Vagina (tissue), 2 donors: Measurements from ENCODE around the gene NPC1L1.

Experiments used
- CTCF ChIP-seq, 3 experiments: fragments of 450-650 bp in 2 of 3; fragments of 200-600 bp in 1 of 3; sonication (generic) in 1 of 3; IDR thresholded peaks; one replicate each; pipeline ENCODE4 v1.5.1; 2017 to 2019; ENCODE audit warnings: antibody characterized with exemption in 3 of 3, mild to moderate bottlenecking in 2 of 3, moderate library complexity in 2 of 3
- POLR2AphosphoS5 ChIP-seq, 2 donors: sonication (generic); formaldehyde crosslinking; IDR thresholded peaks; one replicate each; pipeline ENCODE4 v1.9.0; 2017; ENCODE audit warnings: antibody characterized with exemption in 2 of 2, mild to moderate bottlenecking in 2 of 2, low read depth in 1 of 2; ENCODE audit not compliant: insufficient read depth in 1 of 2

GRCh38 chr7:44488955-44489354 is 52.2 kb downstream of the NPC1L1 start:
- TF ChIP-seq CTCF (IDR thresholded peaks at IDR 0.05): no peak
- TF ChIP-seq POLR2AphosphoS5 (IDR thresholded peaks at IDR 0.05; ENCODE audit: insufficient read depth in 1 of 2, low read depth in 1 of 2): no peak
